Thyroid gland (tissue), 4 donors: ENCODE data around the gene TPBG. TPM values are rescaled to one million over a fixed set of nuclear protein-coding genes. Genes with fewer than 3 reads are reported as not detected.
"Not testable (repeated sequence)": the region's sequence is repeated elsewhere in the genome, so short reads cannot be mapped to it uniquely, and the experiment has no call there.

Experiments used
- DNase-seq, 2 donors: peaks; one replicate each; pipeline ENCODE4 v3.0.0-alpha.2; 2019
- H3K27ac ChIP-seq, 3 donors: fragments of 200-600 bp; sonication (generic); 1 replicate in 2 of 3; 2 replicates in 1 of 3; pipeline ENCODE4 v1.5.1; 2016 to 2019; ENCODE audit warnings: mild to moderate bottlenecking in 1 of 3, moderate library complexity in 1 of 3
- H3K27me3 ChIP-seq: fragments of 200-600 bp; sonication (generic); one replicate; pipeline ENCODE4 v1.5.1; 2019
- H3K36me3 ChIP-seq, 2 donors: fragments of 200-600 bp; sonication (generic); one replicate each; pipeline ENCODE4 v1.5.1; 2016 to 2019
- H3K4me1 ChIP-seq, 2 donors: fragments of 200-600 bp; sonication (generic); one replicate each; pipeline ENCODE4 v1.5.1; 2017 to 2019
- H3K4me3 ChIP-seq, 3 donors: fragments of 200-600 bp; sonication (generic); replicated peaks in 1 of 3; 1 replicate in 2 of 3; 2 replicates in 1 of 3; pipeline ENCODE4 v1.5.1; 2016; ENCODE audit warnings: mild to moderate bottlenecking in 1 of 3
- H3K9me3 ChIP-seq: fragments of 200-600 bp; sonication (generic); one replicate; pipeline ENCODE4 v1.5.1; 2017
- POLR2A ChIP-seq, 2 donors: fragments of 450-650 bp; IDR thresholded peaks; one replicate each; pipeline ENCODE4 v1.6.1; 2017; ENCODE audit warnings: antibody characterized with exemption in 2 of 2, mild to moderate bottlenecking in 2 of 2, moderate library complexity in 1 of 2
- WGBS, 2 donors: methylation state at CpG; one replicate each; pipeline ENCODE4 v1.1.5; 2017; 5-methylcytosine and 5-hydroxymethylcytosine counted together
- intact Hi-C: fragments of 100-400 bp; cut with DNase I; formaldehyde crosslinking; loops from one replicate; pipeline ENCODE4 v1.15.1; 2023
- total RNA-seq, 4 donors: library from RNA; depleted of rRNA; stranded (reverse); fragments of >200 nt; gene quantifications; one replicate each; pipeline ENCODE4 v1.2.3, GENCODE V29; 2016
- TF ChIP-seq, protein P1 (sequence below), 6 experiments: fragments of 200-600 bp in 3 of 6; fragments of 450-650 bp in 3 of 6; sonication (generic) in 3 of 6; IDR thresholded peaks; one replicate each; pipeline ENCODE4 v1.5.1; 2016 to 2019; ENCODE audit warnings: antibody characterized with exemption in 6 of 6, mild to moderate bottlenecking in 2 of 6, inconsistent platforms in 1 of 6, moderate library complexity in 1 of 6

The TPBG gene
- total RNA-seq, 4 donors from 2014 or later, result 28.0 to 39.2 (median 32.6) TPM

- Histone ChIP-seq H3K9me3 (no peaks in the 10 kb centered on the region), H3K4me1 (peaks cover 8 to 16% of the 10 kb centered on the region in 2 donors), H3K36me3 (no peaks in the 10 kb centered on the region), H3K4me3 (no peak overlapping the region), H3K27ac (no peak overlapping the region), H3K27me3 (no peaks in the 10 kb centered on the region)
- 34 to 36% methylated on average over 2 of the region's 2 CpGs for WGBS, 2 donors
- intact Hi-C loops, result no loop called here
- TF ChIP-seq POLR2A (IDR thresholded peaks at IDR 0.05), result no peak
- TF ChIP-seq, protein P1, sequence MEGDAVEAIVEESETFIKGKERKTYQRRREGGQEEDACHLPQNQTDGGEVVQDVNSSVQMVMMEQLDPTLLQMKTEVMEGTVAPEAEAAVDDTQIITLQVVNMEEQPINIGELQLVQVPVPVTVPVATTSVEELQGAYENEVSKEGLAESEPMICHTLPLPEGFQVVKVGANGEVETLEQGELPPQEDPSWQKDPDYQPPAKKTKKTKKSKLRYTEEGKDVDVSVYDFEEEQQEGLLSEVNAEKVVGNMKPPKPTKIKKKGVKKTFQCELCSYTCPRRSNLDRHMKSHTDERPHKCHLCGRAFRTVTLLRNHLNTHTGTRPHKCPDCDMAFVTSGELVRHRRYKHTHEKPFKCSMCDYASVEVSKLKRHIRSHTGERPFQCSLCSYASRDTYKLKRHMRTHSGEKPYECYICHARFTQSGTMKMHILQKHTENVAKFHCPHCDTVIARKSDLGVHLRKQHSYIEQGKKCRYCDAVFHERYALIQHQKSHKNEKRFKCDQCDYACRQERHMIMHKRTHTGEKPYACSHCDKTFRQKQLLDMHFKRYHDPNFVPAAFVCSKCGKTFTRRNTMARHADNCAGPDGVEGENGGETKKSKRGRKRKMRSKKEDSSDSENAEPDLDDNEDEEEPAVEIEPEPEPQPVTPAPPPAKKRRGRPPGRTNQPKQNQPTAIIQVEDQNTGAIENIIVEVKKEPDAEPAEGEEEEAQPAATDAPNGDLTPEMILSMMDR (IDR thresholded peaks at IDR 0.05), result no peak
- no peak for DNase-seq
Observed at GRCh38 chr6:82385546-82385945, 21.9 kb downstream of the TPBG start.

- intact Hi-C loops, result no loop called here
- no peak for TF ChIP-seq POLR2A (IDR thresholded peaks at IDR 0.05)
- TF ChIP-seq, protein P1 (IDR thresholded peaks at IDR 0.05), result no peak
- no peaks in the 10 kb centered on the region for H3K9me3 ChIP-seq
- no peak overlapping the region for H3K4me3 ChIP-seq
- H3K27ac ChIP-seq, result no peak overlapping the region
- H3K36me3 ChIP-seq, result no peaks in the 10 kb centered on the region
- H3K27me3 ChIP-seq, result no peaks in the 10 kb centered on the region
- 79 to 85% methylated on average over 2 of the region's 2 CpGs for WGBS, 2 donors
- DNase-seq, result peak in 1 of 2 donors; percentile 45
- peaks cover 8 to 16% of the 10 kb centered on the region in 2 donors for H3K4me1 ChIP-seq
Observed at GRCh38 chr6:82385961-82386360, 22.3 kb downstream of the TPBG start.

DNA sequence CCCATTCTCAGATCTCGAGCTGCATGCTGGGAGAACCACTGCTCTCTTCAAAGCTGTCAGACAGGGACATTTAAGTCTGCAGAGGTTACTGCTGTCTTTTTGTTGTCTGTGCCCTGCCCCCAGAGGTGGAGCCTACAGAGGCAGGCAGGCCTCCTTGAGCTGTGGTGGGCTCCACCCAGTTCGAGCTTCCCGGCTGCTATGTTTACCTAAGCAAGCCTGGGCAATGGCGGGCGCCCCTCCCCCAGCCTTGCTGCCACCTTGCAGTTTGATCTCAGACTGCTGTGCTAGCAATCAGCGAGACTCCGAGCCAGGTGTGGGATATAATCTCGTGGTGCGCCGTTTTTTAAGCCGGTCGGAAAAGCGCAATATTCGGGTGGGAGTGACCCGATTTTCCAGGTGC, 31.2 kb downstream of the TPBG start:
- H3K4me3 ChIP-seq, H3K36me3 ChIP-seq, intact Hi-C loops, H3K27me3 ChIP-seq, H3K4me1 ChIP-seq, H3K9me3 ChIP-seq, H3K27ac ChIP-seq, DNase-seq: not testable (repeated sequence)
- 83 to 84% methylated on average over 14 of the region's 15 CpGs for WGBS, 2 donors

- H3K27me3 ChIP-seq, result no peaks in the 10 kb centered on the region
- DNase-seq, result no peak
- no peaks in the 10 kb centered on the region for H3K9me3 ChIP-seq
- peaks cover 0 to 3% of the 10 kb centered on the region in 2 donors for H3K4me1 ChIP-seq
- intact Hi-C loops, result no loop called here
- H3K27ac ChIP-seq, result no peak overlapping the region
- WGBS, 2 donors, result 91 to 96% methylated on average over 1 of the region's 1 CpG
- H3K4me3 ChIP-seq, result no peak overlapping the region
- TF ChIP-seq, protein P1 (IDR thresholded peaks at IDR 0.05), result no peak
- H3K36me3 ChIP-seq, result no peaks in the 10 kb centered on the region
Observed at GRCh38 chr6:82396964-82397751, 33.5 kb downstream of the TPBG start.

GRCh38 chr6:82397962-82398692, 34.5 kb downstream of the TPBG start:
- Histone ChIP-seq H3K4me3 (no peak overlapping the region), H3K9me3 (no peaks in the 10 kb centered on the region), H3K27ac (no peak overlapping the region), H3K4me1 (peaks cover 0 to 3% of the 10 kb centered on the region in 2 donors), H3K36me3 (no peaks in the 10 kb centered on the region), H3K27me3 (no peaks in the 10 kb centered on the region)
- intact Hi-C loops, result no loop called here
- WGBS, 2 donors, result 92 to 95% methylated on average over 1 of the region's 1 CpG
- no peak for TF ChIP-seq POLR2A (IDR thresholded peaks at IDR 0.05)
- TF ChIP-seq, protein P1 (IDR thresholded peaks at IDR 0.05), result no peak
- DNase-seq, result no peak
